GM12872 (cell line): ENCODE results near the gene SDSL.

ENCODE experiments used
- TF ChIP-seq, protein P1 (sequence below): IDR thresholded peaks from 3 replicates; pipeline ENCODE4 v1.5.1; 2011; ENCODE audit warnings: low read depth, mild to moderate bottlenecking, low read length, moderate library complexity; ENCODE audit not compliant: insufficient read depth

The SDSL gene

DNA sequence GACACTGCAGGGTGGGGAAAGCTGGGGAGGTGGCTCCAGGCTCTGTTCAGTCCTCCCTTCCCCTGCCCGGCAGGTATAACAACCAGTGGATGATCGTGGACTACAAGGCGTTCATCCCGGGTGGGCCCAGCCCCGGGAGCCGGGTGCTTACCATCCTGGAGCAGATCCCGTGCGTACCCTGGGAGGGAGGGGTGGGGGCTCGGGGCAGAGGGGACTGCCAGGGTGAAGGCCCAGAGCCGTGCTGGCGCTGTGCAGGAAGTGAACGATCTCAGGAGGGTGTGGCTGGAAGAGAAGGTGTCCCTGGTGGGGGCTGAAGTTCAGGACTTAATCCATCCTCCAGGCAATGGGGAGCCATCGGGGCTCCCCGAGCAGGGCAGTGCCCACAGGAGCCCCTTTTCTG lies 37.4 kb upstream of the SDSL start:
- TF ChIP-seq, protein P1, sequence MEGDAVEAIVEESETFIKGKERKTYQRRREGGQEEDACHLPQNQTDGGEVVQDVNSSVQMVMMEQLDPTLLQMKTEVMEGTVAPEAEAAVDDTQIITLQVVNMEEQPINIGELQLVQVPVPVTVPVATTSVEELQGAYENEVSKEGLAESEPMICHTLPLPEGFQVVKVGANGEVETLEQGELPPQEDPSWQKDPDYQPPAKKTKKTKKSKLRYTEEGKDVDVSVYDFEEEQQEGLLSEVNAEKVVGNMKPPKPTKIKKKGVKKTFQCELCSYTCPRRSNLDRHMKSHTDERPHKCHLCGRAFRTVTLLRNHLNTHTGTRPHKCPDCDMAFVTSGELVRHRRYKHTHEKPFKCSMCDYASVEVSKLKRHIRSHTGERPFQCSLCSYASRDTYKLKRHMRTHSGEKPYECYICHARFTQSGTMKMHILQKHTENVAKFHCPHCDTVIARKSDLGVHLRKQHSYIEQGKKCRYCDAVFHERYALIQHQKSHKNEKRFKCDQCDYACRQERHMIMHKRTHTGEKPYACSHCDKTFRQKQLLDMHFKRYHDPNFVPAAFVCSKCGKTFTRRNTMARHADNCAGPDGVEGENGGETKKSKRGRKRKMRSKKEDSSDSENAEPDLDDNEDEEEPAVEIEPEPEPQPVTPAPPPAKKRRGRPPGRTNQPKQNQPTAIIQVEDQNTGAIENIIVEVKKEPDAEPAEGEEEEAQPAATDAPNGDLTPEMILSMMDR, result no peak

DNA sequence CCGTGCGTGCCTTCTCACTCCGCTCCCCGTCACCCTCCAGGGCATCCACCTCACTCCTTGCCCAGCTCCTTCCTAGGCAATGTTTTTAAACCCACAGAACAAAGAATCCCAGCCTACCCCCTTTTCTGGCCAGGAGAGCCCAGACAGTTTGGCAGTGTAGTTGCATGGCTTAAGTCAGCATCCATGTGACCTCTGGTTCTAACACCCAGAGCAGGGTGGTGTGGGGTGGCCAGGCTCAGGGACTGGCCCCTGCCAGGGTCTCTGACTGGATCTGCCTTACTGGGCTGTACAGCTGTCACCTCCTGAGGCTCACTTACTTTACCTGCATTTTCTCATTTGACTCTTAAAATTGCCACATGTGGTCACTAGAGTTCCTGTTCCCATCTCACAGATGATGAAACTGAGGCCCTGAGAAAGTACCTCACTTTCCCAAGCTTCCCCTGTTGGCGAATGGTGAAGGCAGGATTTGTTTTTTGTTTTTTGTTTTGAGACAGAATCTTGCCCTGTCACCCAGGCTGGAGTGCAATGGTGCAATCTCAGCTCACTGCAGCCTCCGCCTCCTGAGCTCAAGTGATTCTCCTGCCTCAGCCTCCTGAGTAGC lies 36.8 kb upstream of the SDSL start:
- TF ChIP-seq, protein P1, result no peak

DNA sequence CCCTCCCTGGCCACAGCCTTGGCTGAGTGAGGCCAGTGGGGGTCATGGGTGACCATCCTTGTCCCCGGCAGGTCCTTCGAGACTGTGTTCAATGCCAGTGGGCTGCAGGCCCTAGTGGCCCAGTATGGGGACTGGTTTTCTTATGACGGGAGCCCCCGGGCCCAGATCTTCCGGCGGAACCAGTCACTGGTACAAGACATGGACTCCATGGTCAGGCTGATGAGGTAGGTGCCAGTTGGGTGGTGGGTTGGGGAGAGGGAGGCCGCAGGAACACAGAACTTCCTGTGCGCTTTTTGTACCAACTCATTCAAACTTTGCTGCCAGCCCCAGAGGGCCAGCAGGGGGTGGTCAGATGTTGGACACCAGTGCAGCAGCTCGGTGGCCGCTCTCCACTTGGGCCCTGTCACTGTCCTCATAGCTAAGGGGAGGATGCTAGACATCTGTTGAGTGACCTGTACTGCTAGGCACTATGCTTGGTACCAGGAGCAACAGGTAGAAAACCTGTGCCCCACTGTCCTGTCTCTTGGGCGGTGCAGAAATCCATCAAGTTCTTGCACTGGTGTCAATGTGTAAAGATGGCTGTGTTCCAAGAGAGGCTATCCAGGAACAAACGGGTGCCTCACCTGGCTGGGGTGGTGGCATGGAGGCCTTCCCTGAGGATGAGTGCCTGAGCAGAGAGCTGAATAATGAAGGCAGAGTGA lies 35.2 kb upstream of the SDSL start:
- TF ChIP-seq, protein P1, result no peak

DNA sequence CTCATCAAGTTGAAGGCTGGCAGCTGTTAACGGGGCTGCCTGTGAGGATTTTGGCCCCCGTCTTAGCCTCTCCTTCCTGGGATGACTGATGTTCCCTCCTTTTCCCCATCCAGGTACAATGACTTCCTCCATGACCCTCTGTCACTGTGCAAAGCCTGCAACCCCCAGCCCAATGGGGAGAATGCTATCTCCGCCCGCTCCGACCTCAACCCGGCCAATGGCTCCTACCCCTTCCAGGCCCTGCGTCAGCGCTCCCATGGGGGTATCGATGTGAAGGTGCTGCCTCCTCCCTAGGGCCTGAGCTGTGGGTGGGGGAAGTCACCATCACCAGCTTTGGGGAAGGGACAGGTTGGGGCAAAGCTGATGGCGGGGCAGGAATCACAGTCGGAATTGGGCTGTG lies 34.5 kb upstream of the SDSL start:
- TF ChIP-seq, protein P1, result no peak

DNA sequence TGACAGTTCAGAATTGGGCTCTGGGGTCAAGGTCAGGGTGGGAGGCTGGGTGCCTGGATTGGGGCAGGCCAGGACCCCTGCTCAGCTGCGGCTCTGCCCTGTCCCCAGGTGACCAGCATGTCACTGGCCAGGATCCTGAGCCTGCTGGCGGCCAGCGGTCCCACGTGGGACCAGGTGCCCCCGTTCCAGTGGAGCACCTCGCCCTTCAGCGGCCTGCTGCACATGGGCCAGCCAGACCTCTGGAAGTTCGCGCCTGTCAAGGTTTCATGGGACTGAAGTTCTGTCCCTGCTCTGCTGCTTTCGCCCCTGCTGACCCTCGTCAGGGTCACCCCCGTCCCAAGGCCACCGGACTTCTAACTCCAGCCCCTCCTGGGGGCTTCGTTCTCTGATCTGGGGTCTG lies 33.8 kb upstream of the SDSL start:
- TF ChIP-seq, protein P1, result no peak

DNA sequence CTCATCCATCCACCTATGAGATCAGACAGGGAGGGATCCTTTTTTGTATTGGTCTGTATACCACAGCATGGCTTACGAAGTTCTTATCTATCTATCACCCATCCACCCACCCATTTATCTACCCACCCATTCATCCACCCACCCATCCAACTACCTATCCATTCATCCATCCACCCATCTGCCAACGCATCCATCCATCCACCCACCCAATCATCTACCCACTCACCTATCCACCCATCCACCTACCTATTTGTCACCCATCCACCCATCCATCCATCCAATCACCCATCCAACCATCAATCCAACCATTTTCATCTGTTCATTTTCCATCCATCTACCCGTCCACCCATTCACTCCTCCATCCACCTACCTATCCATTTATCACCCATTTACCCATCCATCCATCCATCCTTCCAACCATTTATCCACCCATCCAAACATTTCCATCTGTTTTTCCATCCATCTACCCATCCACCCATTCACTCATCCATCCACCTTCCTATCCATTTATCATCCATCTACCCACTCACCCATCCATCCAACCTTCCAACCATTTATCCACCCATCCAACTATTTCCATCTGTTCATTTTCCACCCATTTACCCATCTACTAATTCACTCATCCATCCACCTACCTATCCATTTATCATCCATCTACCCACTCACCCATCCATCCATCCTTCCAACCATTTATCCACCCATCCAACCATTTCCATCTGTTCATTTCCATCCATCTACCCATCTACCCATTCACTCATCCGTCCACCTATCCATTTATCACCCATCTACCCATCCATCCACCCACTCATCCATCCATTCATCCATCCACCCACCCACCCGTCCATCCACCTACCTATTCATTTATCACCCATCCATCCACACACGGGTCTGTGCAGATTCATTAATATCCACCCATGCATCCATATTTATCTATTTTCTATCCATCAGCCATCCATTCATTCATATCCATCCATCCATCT lies 31.8 kb upstream of the SDSL start:
- TF ChIP-seq, protein P1, result no peak

DNA sequence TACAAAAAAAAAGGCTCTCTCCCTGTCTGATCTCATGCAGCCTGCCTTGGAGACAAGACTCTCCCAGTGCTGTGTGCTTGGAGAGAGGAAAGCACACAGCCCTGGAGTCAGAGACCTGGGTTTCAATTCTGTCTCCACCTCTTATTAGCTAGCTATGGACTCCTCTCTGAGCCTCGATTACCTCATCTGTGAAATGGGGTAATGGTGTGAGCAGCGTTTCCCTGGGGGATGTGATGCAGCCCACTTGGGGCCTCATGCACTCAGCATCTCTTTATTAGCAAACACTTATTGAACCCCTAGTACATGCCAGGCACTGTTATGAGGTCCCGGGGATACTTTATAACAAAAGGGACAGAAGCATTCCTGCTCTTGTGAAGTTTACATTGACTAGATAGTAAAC lies 31.0 kb upstream of the SDSL start:
- TF ChIP-seq, protein P1, result no peak
